ENCODE data around the gene C1orf53. TPM values are rescaled to one million over a fixed set of nuclear protein-coding genes. Genes with fewer than 3 reads are reported as not detected.

Gene C1orf53
- total RNA-seq, 1 donor from 2014 or later = 1.4 TPM

DNA sequence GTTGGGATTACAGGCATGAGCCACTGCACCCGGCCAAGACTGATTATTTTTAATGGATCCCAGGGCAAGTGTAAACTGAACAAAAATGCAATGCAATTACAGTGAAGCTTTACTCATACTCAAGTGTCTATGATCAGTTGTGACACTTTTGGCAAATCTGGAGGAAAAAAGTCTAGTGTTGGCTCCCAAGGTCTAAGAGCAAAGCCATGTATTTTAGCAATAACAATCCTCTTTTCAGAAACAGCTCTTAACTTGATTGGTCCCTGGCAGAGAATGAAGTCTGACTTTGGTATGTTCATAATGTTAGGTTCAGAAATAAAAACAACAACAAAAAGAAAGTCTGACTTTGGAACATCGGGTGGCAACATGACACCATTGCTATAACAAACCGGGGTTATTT lies 40.2 kb upstream of the C1orf53 start:
- H3K79me2 ChIP-seq (ENCODE audit: low read depth) = no peaks in the 10 kb centered on the region
- H3K27ac ChIP-seq = no peak overlapping the region
- no peak overlapping the region for H3K4me3 Mint-ChIP-seq
- H3K9me3 Mint-ChIP-seq = no peaks in the 10 kb centered on the region
- peaks cover 3% of the 10 kb centered on the region for H3K4me1 ChIP-seq
- no peak overlapping the region for H2AFZ ChIP-seq (replicated peaks)
- H3K4me1 Mint-ChIP-seq = no peaks in the 10 kb centered on the region
- H3K9ac ChIP-seq = no peak overlapping the region
- H3K27me3 ChIP-seq = no peaks in the 10 kb centered on the region
- no peak overlapping the region for H3K4me3 ChIP-seq
- no peaks in the 10 kb centered on the region for H3F3A ChIP-seq (ENCODE audit: low read depth)
- TF ChIP-seq EZH2 (IDR thresholded peaks at IDR 0.05) = no peak
- TF ChIP-seq EZH2phosphoT487 (IDR thresholded peaks at IDR 0.05) = no peak
- TF ChIP-seq, protein P1, sequence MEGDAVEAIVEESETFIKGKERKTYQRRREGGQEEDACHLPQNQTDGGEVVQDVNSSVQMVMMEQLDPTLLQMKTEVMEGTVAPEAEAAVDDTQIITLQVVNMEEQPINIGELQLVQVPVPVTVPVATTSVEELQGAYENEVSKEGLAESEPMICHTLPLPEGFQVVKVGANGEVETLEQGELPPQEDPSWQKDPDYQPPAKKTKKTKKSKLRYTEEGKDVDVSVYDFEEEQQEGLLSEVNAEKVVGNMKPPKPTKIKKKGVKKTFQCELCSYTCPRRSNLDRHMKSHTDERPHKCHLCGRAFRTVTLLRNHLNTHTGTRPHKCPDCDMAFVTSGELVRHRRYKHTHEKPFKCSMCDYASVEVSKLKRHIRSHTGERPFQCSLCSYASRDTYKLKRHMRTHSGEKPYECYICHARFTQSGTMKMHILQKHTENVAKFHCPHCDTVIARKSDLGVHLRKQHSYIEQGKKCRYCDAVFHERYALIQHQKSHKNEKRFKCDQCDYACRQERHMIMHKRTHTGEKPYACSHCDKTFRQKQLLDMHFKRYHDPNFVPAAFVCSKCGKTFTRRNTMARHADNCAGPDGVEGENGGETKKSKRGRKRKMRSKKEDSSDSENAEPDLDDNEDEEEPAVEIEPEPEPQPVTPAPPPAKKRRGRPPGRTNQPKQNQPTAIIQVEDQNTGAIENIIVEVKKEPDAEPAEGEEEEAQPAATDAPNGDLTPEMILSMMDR (IDR thresholded peaks at IDR 0.05) = no peak
- no peak overlapping the region for H3K4me2 ChIP-seq
- H3K27ac Mint-ChIP-seq = no peak overlapping the region
- H3K36me3 Mint-ChIP-seq = no peaks in the 10 kb centered on the region
- H3K9me3 ChIP-seq (ENCODE audit: low read depth) = no peaks in the 10 kb centered on the region
- no peaks in the 10 kb centered on the region for H4K20me1 ChIP-seq (ENCODE audit: low read depth)
- DNase-seq (ENCODE audit: low spot score) = no peak
- no peaks in the 10 kb centered on the region for H3K36me3 ChIP-seq
- peaks cover 2% of the 10 kb centered on the region for H3K27me3 Mint-ChIP-seq (ENCODE audit: insufficient read depth, low read depth)

DNA sequence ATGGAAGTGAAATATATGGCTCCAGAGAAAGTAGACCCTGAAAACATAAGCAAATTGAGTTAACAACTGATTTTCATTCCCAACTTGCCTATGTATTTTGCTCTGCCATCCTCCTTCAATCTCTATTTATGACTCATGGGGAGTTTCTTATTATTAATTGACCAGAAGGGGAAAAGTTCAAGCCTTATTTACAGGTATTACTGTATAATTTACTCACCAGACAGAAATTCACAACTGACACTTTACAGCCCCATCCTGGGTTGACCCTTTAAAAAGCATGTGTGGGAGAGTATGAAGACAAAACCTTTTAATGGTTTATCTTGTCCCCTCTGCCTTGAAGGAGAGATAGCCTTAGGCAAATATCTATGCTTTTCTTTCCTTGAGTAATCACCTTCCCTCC lies 39.8 kb upstream of the C1orf53 start:
- Mint-ChIP-seq H3K4me1 (no peaks in the 10 kb centered on the region), H3K27me3 (ENCODE audit: insufficient read depth, low read depth) (peaks cover 2% of the 10 kb centered on the region), H3K36me3 (no peaks in the 10 kb centered on the region), H3K9me3 (no peaks in the 10 kb centered on the region), H3K4me3 (no peak overlapping the region), H3K27ac (no peak overlapping the region)
- H3F3A ChIP-seq (ENCODE audit: low read depth) = no peaks in the 10 kb centered on the region
- no peak overlapping the region for H3K4me2 ChIP-seq
- no peaks in the 10 kb centered on the region for H3K27me3 ChIP-seq
- H3K9me3 ChIP-seq (ENCODE audit: low read depth) = no peaks in the 10 kb centered on the region
- no peaks in the 10 kb centered on the region for H3K79me2 ChIP-seq (ENCODE audit: low read depth)
- H4K20me1 ChIP-seq (ENCODE audit: low read depth) = no peaks in the 10 kb centered on the region
- H2AFZ ChIP-seq (replicated peaks) = peak overlapping the region; percentile 21
- no peak overlapping the region for H3K9ac ChIP-seq
- H3K36me3 ChIP-seq = no peaks in the 10 kb centered on the region
- TF ChIP-seq, protein P1 (IDR thresholded peaks at IDR 0.05) = no peak
- TF ChIP-seq EZH2 (IDR thresholded peaks at IDR 0.05) = no peak
- no peak for TF ChIP-seq EZH2phosphoT487 (IDR thresholded peaks at IDR 0.05)
- peaks cover 3% of the 10 kb centered on the region for H3K4me1 ChIP-seq
- H3K27ac ChIP-seq = no peak overlapping the region
- H3K4me3 ChIP-seq = no peak overlapping the region
- no peak for DNase-seq (ENCODE audit: low spot score)

DNA sequence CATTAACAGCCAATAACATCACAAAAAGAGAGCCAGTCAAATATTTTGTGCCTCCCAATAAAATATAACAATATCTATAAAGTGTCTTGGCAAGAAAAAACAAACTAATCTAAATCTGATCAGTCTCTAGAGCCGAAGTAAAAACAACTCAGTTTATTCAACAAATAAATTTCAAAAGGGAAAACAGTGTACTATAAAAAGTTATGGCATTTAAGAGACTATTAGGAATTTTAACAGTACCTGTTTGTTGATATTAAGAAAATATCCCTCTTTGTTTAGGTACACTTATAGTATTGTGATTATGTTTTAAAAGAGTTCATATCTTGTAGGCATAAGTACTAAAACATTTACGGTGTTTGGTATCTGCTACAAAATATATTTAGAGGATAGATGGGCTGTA lies 36.6 kb upstream of the C1orf53 start:
- no peaks in the 10 kb centered on the region for H3K36me3 Mint-ChIP-seq
- no peak overlapping the region for H3K27ac Mint-ChIP-seq
- Histone ChIP-seq H3K4me2 (no peak overlapping the region), H3F3A (ENCODE audit: low read depth) (peaks cover 6% of the 10 kb centered on the region), H3K79me2 (ENCODE audit: low read depth) (no peaks in the 10 kb centered on the region), H4K20me1 (ENCODE audit: low read depth) (no peaks in the 10 kb centered on the region), H3K27me3 (no peaks in the 10 kb centered on the region), H3K36me3 (no peaks in the 10 kb centered on the region), H2AFZ (replicated peaks) (no peak overlapping the region), H3K9ac (no peak overlapping the region), H3K4me1 (peaks cover 17% of the 10 kb centered on the region), H3K9me3 (ENCODE audit: low read depth) (no peaks in the 10 kb centered on the region), H3K27ac (no peak overlapping the region), H3K4me3 (no peak overlapping the region)
- no peaks in the 10 kb centered on the region for H3K4me1 Mint-ChIP-seq
- peaks cover under 1% of the 10 kb centered on the region for H3K9me3 Mint-ChIP-seq
- DNase-seq (ENCODE audit: low spot score) = no peak
- peaks cover 2% of the 10 kb centered on the region for H3K27me3 Mint-ChIP-seq (ENCODE audit: insufficient read depth, low read depth)
- TF ChIP-seq EZH2phosphoT487 (IDR thresholded peaks at IDR 0.05) (no peak), EZH2 (IDR thresholded peaks at IDR 0.05) (no peak)
- TF ChIP-seq, protein P1 (IDR thresholded peaks at IDR 0.05) = no peak
- no peak overlapping the region for H3K4me3 Mint-ChIP-seq
